HG03442 (cell line): Measurements from ENCODE around the gene AZU1.
"Not testable (repeated sequence)": the region's sequence is repeated elsewhere in the genome, so short reads cannot be mapped to it uniquely, and the experiment has no call there.

Experiments
- ATAC-seq: cut with Tn5 transposase; IDR thresholded peaks from one replicate; pipeline ENCODE4 v1.9.1; 2021; ENCODE audit warnings: mild to moderate bottlenecking, moderate library complexity; ENCODE audit not compliant: unreplicated experiment

Gene AZU1

DNA sequence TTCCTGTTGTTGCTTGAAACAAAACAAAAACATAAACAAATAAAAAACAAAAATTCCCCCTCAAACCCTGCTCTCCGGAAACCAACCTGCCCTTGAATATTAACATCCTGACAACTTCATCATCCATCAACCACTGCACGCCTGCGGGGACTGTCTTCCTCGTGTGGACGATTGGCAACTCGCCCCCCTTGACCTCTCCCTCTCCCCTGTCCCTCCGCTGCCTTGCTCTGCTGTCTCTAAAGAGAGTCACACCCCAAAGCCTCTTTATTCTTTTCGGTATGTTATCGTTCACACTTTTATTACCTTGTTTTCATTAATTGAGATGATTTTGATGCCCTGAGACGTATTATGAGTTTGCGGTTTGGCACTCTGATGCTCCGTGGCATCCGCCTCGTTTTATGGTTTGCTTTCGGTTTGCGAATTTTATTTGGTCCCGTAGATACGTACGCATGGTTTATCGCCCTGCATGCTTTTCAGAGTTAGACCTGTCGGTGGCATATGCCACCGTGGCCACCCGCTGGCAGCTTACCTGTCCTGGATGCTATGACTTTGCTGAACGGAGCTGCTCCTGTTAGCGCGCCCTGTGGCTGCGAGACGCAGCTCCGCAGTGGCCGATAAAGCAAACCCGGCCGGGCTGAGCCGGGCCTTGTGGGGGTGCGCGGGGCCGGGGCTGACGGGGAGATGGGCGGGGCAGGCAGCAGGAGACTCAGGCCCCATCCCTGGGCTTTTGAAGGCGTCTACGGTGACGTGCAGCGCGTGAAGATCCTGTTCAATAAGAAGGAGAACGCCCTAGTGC is 19.8 kb upstream of the AZU1 start:
- ATAC-seq = no peak

DNA sequence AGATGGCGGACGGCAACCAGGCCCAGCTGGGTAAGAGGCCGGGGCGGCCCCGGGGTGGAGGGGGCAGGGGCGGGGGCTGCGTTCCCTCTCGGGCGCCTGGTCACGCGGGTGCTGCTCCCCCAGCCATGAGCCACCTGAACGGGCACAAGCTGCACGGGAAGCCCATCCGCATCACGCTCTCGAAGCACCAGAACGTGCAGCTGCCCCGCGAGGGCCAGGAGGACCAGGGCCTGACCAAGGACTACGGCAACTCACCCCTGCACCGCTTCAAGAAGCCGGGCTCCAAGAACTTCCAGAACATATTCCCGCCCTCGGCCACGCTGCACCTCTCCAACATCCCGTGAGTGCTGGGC is 19.2 kb upstream of the AZU1 start:
- no peak for ATAC-seq

DNA sequence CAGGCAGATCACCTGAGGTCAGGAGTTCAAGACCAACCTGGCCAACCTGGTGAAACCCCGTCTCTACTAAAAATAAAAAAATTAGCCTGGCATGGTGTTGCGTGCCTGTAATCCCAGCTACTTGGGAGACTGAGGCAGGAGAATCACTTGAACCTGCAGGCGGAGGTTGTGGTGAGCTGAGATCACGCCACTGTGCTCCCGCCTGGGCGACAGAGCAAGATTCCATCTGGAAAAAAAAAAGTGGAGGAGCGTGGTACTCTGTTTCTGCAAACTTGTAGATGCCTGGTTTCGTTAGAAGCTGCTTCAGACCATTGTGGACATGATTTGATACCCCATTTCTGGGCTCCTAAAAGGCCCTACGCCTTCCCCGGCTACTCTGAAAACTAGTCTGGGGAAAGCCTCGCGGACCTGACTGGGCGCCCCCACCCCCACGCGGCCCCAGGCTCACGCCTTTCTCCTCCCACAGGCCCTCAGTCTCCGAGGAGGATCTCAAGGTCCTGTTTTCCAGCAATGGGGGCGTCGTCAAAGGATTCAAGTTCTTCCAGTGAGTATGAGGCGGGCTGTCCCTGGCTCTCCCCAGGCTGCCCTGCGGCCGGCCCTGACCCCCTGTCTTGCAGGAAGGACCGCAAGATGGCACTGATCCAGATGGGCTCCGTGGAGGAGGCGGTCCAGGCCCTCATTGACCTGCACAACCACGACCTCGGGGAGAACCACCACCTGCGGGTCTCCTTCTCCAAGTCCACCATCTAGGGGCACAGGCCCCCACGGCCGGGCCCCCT is 17.4 kb upstream of the AZU1 start:
- ATAC-seq = no peak

DNA sequence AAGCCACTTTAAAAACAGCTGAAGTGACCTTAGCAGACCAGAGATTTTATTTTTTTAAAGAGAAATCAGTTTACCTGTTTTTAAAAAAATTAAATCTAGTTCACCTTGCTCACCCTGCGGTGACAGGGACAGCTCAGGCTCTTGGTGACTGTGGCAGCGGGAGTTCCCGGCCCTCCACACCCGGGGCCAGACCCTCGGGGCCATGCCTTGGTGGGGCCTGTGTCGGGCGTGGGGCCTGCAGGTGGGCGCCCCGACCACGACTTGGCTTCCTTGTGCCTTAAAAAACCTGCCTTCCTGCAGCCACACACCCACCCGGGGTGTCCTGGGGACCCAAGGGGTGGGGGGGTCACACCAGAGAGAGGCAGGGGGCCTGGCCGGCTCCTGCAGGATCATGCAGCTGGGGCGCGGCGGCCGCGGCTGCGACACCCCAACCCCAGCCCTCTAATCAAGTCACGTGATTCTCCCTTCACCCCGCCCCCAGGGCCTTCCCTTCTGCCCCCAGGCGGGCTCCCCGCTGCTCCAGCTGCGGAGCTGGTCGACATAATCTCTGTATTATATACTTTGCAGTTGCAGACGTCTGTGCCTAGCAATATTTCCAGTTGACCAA is 16.7 kb upstream of the AZU1 start:
- no peak for ATAC-seq

DNA sequence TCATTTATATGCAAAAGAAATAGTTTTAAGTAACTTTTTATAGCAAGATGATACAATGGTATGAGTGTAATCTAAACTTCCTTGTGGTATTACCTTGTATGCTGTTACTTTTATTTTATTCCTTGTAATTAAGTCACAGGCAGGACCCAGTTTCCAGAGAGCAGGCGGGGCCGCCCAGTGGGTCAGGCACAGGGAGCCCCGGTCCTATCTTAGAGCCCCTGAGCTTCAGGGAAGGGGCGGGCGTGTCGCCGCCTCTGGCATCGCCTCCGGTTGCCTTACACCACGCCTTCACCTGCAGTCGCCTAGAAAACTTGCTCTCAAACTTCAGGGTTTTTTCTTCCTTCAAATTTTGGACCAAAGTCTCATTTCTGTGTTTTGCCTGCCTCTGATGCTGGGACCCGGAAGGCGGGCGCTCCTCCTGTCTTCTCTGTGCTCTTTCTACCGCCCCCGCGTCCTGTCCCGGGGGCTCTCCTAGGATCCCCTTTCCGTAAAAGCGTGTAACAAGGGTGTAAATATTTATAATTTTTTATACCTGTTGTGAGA is 16.1 kb upstream of the AZU1 start:
- no peak for ATAC-seq

DNA sequence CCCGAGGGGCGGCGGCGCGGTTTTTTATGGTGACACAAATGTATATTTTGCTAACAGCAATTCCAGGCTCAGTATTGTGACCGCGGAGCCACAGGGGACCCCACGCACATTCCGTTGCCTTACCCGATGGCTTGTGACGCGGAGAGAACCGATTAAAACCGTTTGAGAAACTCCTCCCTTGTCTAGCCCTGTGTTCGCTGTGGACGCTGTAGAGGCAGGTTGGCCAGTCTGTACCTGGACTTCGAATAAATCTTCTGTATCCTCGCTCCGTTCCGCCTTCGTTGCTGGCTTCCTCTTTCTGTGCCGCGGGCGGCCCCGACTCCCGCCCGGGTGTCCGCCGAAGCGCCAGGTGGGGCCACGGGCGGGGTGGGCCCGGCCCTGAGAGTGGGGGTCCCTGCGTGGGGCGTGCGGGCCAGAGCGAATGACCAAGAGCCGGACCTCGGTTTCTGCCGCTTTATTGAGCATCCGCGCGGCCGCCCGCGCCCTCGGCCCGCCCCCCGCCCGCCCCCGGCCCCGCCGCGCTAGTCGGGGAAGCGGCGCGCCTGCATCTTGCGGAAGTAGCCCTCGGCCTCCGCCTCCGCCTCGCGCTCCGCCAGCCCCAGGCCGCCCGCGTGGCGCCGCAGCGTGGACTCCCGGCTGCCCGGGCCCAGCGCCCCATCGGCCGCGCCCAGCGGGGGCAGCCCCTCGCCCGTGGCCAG is 15.4 kb upstream of the AZU1 start:
- no peak for ATAC-seq

DNA sequence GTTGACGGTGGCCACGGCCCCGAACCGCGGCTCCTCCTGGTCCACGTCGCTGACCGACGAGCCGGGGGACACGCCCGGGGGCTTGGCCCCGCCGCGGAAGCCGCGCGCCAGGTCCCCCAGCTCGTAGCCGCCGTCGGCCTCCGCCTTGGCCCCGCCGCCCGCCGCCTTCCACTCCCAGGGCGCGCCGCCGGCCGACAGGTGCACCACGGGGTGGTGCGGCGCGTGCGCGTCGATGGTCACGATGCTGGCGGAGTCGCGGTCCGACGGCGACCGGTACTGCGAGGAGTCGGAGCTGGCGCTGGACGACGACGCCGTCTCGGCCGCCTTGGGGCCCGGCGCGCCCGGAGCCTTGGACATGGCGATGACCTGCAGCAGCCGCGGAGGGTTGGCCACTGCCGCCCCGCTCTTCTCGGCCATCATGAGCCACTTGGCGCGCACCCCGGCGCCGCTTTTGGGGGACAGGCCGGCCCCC is 14.9 kb upstream of the AZU1 start:
- no peak for ATAC-seq

DNA sequence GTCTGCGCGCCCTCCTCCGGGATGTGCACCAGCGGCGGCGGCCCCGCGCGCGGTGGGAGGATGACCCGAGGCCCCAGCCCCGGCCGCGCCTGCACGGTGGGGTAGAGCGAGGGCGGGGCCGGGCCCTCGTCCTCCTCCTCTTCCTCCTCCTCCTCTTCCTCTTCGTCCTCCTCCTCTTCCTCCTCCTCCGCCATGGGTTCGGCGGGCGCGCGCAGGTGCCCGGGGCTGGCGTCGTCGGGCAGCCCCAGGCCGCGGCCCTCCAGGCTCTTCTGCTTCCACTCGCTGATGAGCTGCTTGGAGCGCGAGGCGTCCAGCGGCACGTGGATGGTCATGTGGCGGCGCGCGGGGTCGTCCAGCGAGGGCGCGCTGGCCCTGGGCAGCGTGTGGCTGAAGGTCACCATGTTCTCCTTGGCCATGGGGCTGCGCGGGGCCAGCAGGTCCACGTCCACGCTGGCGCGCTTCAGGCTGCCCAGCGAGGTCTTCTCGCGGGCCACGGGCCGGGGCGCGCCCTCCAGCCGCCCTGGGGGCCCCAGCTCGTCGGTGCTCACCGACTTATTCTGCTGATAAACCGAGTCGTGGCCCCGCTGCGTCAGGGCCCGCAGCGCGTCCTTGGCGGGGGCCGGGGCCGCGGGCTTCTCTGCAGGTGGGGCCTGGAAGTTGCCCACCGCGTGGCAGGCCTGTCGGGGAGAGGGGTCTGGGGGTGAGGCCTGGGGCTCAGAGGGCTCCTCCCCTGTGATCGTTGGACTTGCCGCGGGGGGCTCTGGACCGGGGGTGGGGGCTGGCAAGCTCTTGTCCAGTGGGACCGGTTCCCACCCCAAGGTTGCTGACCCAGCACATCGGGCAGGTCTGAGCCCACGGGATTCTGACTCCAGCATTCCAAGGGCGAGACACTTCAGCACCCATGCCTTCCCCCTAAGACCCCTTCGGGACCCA is 14.2 kb upstream of the AZU1 start:
- no peak for ATAC-seq

DNA sequence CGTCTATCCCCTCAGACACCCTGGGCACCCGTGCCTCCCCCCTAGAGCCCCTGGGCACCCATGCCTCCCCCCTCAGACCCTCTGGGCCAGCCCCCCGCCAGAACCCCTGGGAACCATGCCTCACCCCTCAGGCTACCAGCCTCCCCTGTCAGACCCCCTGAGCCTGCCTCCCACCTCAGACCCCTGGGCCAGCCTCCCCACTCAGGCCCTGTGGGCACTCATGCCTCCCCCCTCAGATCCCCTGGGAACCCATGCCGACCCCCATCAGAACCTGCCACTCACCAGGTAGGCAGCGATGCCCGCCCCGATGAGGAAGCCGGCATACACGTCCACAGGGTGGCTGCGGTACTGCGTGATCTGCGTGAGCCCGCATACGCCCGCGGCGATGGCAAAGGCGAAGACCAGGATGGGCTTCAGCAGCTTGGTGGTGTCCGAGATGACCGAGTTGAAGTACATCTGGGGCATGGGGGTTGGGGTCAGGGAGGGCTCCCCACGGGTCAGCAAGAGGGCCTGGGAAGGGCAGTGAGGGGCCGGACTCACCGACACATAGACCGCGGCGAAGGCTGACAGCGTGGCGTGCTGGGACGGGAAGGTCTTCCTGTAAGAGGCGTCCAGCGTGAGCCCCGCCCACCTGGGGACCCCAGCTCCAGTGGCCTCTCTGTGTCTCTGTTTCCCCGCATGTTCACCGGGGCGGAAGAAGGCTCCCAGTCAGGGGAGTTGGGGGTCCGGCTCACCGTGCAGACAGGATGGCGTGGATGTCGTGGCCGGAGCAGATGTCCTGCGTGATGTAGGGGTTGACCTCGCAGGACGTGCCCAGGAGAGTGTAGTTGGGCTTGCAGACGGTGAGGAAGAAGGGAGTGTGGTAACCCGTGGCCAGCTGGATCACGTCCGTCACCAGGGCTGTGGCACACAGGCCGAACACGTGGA is 13.2 kb upstream of the AZU1 start:
- ATAC-seq = no peak

DNA sequence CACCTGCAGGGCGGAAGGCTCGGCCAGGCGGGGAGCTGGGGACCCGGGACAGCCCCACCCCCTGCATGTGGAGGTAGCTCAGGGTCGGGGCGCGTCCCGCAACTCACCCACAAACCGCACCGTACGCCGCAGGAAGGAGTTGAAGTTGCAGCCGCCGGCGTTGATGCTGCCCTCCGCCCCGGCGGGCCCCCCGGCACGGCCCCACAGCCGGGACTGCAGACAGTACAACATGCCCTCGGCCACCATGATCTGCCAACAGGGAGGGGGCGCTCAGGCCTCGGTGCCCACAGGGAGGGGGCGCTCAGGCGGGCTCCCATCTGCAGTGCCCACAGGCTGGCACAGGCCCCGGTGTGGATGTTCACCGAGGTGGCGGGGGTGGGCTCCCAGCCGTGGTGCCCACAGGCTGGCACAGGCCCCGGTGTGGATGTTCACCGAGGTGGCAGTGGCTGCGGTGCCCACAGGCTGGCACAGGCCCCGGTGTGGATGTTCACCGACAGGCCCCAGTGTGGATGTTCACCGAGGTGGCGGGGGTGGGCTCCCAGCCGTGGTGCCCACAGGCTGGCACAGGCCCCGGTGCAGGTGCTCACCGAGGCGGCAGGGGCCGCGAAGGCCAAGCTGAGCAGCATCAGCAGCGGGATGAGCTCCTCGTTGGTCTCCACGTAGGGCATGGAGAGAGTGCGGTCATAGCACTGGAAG is 12.4 kb upstream of the AZU1 start:
- ATAC-seq = no peak

DNA sequence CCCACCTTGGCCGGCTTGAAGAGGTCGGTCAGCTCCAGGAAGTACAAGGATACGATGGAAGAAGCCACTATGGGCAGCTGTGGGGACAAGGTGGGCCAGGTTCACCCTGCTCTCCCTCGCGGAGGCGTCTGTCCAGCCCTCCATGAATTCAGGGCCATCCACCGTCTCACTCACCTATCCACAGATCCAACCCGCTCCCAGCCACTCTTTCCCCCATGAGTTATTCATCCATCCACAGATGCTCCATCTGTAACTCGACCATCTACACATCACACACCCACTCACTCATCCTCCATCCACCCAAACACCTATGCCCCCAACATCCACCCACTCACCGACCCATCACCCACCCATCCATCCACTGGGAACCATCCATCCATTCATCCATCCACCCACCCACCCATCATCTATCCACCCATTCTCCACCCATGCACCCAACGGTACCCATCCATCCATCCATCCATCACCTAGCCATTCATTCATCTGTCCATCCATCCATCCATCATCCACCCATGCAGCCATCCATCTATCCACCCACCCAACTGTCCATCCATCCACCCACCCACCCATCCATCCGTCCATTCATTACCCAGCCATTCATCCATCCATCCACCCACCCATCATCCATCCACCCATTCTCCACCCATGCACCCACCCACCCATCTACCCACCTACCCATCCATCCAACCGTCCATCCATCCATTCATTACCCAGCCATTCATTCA is 11.7 kb upstream of the AZU1 start:
- no peak for ATAC-seq

DNA sequence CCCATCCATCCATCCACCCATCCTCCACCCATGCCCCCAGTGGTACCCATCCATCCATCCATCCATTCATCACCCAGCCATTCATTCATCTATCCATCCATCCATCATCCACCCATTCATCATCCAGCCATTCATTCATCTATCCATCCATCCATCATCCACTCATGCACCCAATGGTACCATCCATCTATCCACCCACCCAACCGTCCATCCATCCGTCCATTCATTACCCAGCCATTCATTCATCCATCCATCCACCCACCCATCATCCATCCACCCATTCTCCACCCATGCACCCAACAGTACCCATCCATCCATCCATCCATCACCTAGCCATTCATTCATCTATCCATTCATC is 11.2 kb upstream of the AZU1 start:
- no peak for ATAC-seq

DNA sequence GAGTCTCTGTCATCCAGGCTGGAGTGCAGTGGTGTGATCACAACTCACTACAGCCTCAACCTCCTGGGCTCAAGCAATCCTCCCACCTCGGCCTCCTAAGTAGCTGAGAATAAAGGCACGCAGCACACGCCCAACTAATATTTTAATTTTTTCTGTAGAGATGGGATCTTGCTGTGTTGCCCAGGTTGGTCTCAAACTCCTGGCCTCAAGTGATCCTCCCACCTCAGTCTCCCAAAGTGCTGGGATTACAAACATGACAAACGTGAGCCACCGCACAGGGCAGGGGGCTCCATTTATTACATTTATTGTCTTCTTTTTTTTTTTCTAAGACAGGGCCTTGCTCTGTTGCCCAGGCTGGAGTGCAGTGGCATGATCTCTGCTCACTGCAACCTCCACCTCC is 7.4 kb upstream of the AZU1 start:
- ATAC-seq = not testable (repeated sequence)

DNA sequence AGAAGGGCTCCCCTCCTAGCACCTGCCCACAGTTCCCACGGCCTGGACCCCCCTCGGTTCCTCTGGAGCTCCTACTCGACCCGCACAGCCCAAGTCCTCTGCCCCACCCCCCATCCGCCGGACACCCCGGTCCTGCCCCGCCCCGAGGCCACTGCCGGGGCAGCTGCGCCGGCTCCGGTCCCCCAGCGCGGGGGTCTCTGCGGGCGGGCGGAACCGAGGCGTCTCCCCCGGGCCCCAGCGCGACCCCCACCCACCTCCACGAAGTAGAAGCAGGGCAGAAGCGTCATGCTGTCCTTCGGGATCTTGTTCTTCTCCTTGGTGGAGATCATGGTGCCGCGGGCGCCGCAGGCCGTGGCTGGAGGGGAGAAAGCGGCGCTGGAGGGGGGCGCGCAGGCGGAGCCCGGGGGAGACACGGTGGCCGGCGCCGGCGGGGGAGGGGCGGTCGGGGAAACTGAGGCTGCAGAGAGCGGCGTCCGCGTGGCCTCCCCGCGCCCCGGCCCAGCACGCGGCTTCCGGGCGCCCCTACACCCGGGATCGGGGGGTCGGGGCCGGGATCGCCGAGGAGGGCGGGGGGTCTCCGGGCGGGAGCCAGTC is 6.3 kb upstream of the AZU1 start:
- no peak for ATAC-seq

DNA sequence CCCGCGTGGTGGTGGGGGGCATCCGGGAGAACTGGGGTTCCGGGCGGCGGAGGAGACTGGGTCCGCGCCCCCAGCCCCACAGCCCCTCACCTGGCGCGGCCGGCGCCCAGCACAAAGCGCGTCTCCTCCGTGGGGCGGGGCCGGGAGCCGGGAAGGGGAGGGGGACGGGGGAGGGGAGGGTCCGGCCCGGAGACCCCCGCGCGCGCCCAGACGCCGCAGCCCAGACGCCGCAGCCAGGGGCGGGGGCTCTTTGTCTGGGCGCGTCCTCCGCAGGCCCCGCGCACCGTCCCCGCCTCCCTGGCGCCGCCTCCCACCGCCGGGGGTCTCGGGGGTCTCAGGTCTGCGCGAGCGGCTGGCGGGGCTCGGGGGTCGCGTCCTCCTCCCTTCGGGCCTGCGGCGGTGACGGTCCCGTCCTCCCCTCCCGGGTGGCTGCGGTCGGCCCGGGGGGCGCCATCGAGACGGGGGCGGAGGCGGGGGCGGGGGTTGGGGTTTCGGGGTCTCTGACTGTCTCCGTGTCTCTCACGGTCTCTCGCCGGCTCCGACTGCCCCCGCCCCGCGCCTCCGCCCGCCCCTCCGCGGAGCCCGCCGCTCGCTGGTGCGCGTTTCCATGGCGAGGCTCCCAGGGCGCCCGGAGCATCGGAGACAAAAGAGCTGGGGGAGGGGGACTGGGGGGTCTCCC is 5.7 kb upstream of the AZU1 start, which contains the start of gene PLPPR3:
PLPPR3 (minus strand) TSS at position 131 of the 679 bp plus-strand sequence. CDS start 396 bp downstream, outside the sequence.
- no peak for ATAC-seq

DNA sequence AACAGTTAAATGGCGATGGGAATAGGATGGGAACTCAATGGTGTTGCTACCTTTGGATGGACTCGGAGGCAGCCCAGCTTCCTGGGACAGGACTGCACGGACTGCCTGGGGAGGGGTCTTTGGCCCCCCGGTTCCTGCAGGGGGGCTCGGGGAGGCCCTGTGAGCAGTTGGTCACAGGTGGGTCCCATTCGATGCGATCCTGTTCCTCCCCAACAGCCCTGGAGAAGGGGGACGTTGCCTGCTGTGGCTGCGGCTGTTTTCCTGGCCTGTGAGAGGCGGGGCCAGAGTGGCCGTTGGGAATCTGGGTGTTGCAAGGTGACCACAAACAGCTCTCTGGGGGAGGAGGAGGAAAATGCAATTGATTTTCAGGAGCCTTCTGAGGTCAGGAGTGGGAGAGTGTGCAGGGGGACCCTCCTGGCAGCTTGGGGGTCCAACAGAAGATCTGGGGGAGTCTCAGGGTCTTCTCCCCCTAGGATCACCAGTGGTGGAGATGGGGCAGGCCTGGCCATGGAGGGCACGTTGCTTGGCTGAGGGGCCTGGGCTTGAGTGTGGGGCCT is 4.0 kb upstream of the AZU1 start:
- ATAC-seq = no peak
